ENCODE results near the gene HIVEP2.

DNA sequence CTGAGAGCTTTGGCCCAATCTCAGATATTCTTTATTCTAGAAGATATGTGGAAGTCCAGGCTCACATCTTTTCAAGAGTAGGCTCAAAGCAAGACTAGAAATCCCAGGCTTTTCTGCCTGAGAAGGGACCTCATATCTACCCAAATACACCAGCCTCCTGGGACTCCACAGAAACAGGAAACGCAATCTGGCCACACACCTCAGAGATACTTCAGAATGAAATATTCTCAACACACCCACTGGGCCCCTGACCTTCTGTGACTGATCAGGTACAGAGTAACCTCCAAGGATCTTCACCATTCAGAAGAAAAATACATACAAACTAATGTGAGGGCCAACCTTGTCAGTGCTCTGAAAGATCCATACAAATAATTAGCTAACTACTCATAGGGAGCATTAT is 183.2 kb downstream of the HIVEP2 start:
- TF ChIP-seq ZNF274 (IDR thresholded peaks at IDR 0.05; ENCODE audit: low read depth, low read length) (no peak), YY1 (IDR thresholded peaks at IDR 0.05; ENCODE audit: insufficient read depth, insufficient read length) (no peak), SUZ12 (IDR thresholded peaks at IDR 0.05; ENCODE audit: extremely low read depth, insufficient read depth, insufficient read length) (no peak)
